Lower lobe of right lung (tissue), 2 donors: Measurements from ENCODE around the gene FABP7. TPM values are rescaled to one million over a fixed set of nuclear protein-coding genes. Genes with fewer than 3 reads are reported as not detected.

Source experiments
- ATAC-seq, 2 donors: fragments of 200-7000 bp; cut with Tn5 transposase; one replicate each; pipeline ENCODE4 v1.9.1; 2020 to 2022; ENCODE audit warnings: mild to moderate bottlenecking in 2 of 2, moderate library complexity in 2 of 2
- DNase-seq: peaks from one replicate; pipeline ENCODE4 v3.0.0-alpha.2; 2020
- H3K27ac ChIP-seq: fragments of 200-600 bp; one replicate; pipeline ENCODE4 v1.8.0; 2022
- H3K27me3 ChIP-seq: fragments of 200-600 bp; one replicate; pipeline ENCODE4 v1.8.0; 2022; ENCODE audit warnings: low read depth
- H3K36me3 ChIP-seq: fragments of 200-600 bp; one replicate; pipeline ENCODE4 v1.8.0; 2022; ENCODE audit warnings: mild to moderate bottlenecking
- H3K4me1 ChIP-seq: fragments of 200-600 bp; one replicate; pipeline ENCODE4 v1.8.0; 2022
- H3K4me3 ChIP-seq: fragments of 200-600 bp; one replicate; pipeline ENCODE4 v1.8.0; 2022; ENCODE audit warnings: mild to moderate bottlenecking
- H3K9me3 ChIP-seq: fragments of 200-600 bp; one replicate; pipeline ENCODE4 v1.8.0; 2022
- intact Hi-C: fragments of 100-400 bp; cut with DNase I; formaldehyde crosslinking; loops from one replicate; pipeline ENCODE4 v1.11.0; 2022
- total RNA-seq: library from RNA; stranded (reverse); fragmentation: NEBNext Ultra II Directional; extraction: Animal tissue kit (Norgen Biotek cat#: 25700); gene quantifications from one replicate; pipeline ENCODE4 v1.2.1, GENCODE V29; 2021
- TF ChIP-seq, protein P1 (sequence below): fragments of 200-600 bp; IDR thresholded peaks from one replicate; pipeline ENCODE4 v1.8.0; 2022; ENCODE audit warnings: antibody characterized with exemption, mild to moderate bottlenecking
- donor health status: DM: no; HTN: yes; CAD: no; lungs with severe emphysema.

Gene FABP7
- total RNA-seq, 1 donor from 2014 or later: not detected

DNA sequence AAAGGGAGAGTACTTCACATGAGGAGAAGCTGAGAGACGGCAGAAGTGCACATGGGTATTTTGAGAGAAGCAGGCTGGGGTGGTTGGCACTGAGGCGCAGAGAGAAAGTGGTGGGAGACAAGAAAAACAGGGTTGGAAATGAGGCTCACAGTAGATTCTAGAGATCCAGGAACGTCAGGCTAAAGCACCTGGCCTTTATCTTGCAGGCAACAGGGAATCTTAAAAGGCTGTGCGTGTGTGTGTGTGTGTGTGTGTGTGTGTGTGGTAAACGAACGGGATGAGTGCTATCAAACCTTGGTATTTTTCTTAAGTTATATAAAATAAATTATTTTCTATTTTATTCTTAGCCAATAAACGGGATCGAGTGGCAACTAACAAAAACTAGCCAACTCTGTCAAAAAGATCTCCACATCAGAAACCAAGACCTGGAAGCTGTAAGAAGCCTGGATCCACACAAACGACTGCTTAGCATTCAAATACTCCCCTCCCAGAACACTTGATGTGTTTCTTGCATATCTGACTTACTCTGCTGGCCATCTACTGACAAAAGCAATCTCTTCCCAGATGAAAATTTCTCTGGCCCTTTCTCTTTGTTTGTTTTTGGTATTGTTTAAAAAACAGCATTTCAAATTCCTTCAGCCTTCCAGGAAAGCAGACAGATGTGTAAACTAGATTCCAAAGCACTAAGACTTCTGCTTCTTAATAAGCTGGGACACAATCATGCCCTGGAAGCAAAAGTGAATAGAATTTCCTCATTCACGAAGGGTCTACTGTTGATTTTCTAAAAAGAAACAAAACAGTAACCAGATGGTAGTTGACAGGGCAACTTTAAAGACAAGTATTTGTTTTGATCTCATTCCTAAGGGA lies 44.8 kb upstream of the FABP7 start:
- H3K27ac ChIP-seq: no peak overlapping the region
- no peaks in the 10 kb centered on the region for H3K36me3 ChIP-seq
- no peaks in the 10 kb centered on the region for H3K4me1 ChIP-seq
- no peaks in the 10 kb centered on the region for H3K27me3 ChIP-seq
- intact Hi-C loops: loop anchor here (10.0 kb wide), 1 partner anchor 100 kb away; no protein-coding TSS in a partner anchor
- no peak for ATAC-seq
- H3K9me3 ChIP-seq: no peaks in the 10 kb centered on the region
- no peak for DNase-seq
- H3K4me3 ChIP-seq: no peak overlapping the region
- TF ChIP-seq, protein P1, sequence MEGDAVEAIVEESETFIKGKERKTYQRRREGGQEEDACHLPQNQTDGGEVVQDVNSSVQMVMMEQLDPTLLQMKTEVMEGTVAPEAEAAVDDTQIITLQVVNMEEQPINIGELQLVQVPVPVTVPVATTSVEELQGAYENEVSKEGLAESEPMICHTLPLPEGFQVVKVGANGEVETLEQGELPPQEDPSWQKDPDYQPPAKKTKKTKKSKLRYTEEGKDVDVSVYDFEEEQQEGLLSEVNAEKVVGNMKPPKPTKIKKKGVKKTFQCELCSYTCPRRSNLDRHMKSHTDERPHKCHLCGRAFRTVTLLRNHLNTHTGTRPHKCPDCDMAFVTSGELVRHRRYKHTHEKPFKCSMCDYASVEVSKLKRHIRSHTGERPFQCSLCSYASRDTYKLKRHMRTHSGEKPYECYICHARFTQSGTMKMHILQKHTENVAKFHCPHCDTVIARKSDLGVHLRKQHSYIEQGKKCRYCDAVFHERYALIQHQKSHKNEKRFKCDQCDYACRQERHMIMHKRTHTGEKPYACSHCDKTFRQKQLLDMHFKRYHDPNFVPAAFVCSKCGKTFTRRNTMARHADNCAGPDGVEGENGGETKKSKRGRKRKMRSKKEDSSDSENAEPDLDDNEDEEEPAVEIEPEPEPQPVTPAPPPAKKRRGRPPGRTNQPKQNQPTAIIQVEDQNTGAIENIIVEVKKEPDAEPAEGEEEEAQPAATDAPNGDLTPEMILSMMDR: no peak

DNA sequence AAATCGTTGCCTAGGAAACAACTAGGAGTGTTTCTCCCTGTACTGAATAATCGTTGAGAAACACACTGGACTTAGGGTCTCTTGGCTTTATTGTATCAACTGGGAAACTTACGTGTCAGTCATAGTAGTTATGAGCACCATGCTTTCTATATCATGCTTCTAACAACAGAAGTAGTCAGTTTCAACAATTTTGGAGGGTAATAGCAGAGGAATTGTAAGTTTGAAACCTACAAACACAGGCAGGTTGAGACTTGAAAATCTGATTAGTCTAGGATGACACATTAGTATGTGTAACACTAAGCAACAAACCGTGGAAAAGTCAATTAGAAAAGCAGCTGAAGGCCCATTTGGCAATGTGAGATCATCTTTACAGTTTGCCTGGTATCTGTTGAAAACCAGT lies 43.9 kb upstream of the FABP7 start:
- no peaks in the 10 kb centered on the region for H3K9me3 ChIP-seq
- H3K4me3 ChIP-seq: no peak overlapping the region
- H3K27me3 ChIP-seq: no peaks in the 10 kb centered on the region
- no peak for DNase-seq
- intact Hi-C loops: loop anchor here (10.0 kb wide), 1 partner anchor 99 kb away; no protein-coding TSS in a partner anchor
- TF ChIP-seq, protein P1: no peak
- no peak for ATAC-seq
- no peaks in the 10 kb centered on the region for H3K4me1 ChIP-seq
- no peaks in the 10 kb centered on the region for H3K36me3 ChIP-seq
- no peak overlapping the region for H3K27ac ChIP-seq

DNA sequence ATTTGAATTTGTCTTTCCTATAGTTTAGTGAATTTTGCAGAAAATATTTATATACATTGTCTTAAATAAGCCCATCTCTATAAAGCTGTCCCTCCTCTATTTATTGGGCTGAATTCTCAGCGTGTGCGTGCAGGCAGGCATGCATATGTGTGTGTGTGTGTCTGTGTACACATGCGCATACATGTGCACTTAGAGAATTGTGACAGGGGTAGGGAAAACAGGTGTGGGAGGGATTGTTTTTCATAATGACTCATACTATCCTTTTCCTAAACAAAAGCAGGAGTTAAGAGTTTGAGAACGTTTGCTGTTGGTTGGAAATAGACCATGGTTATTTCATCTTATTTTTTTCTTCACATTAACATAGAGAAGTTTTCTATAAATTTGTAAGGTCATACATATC lies 43.4 kb upstream of the FABP7 start:
- intact Hi-C loops: loop anchor here (10.0 kb wide), 1 partner anchor 99 kb away; no protein-coding TSS in a partner anchor
- no peaks in the 10 kb centered on the region for H3K9me3 ChIP-seq
- no peaks in the 10 kb centered on the region for H3K4me1 ChIP-seq
- TF ChIP-seq, protein P1: no peak
- H3K27me3 ChIP-seq: no peaks in the 10 kb centered on the region
- no peak overlapping the region for H3K27ac ChIP-seq
- ATAC-seq (no peak), DNase-seq (no peak)
- H3K36me3 ChIP-seq: no peaks in the 10 kb centered on the region
- no peak overlapping the region for H3K4me3 ChIP-seq

DNA sequence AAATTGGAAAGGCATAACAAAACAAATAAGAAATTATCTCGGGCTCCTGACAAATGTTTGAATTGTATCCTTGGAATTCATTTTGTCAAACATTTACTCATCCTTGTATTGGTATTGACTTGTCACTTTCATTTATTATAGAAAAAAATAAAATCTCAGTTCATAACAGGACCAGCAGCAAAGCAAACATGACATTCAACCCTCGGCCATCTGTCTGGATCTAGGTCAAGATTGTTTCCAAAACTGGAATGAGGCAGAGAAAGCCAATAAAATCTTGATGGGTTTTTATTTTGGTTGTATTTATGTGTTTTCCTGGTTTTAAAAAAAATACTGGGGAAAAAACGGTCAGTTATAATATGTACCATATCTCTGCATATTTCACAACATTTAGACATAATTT lies 42.9 kb upstream of the FABP7 start:
- DNase-seq (no peak), ATAC-seq (no peak)
- Histone ChIP-seq H3K27me3 (no peaks in the 10 kb centered on the region), H3K36me3 (no peaks in the 10 kb centered on the region), H3K4me3 (no peak overlapping the region), H3K4me1 (no peaks in the 10 kb centered on the region), H3K9me3 (no peaks in the 10 kb centered on the region), H3K27ac (no peak overlapping the region)
- TF ChIP-seq, protein P1: no peak
- intact Hi-C loops: loop anchor here (10.0 kb wide), 1 partner anchor 98 kb away; no protein-coding TSS in a partner anchor

DNA sequence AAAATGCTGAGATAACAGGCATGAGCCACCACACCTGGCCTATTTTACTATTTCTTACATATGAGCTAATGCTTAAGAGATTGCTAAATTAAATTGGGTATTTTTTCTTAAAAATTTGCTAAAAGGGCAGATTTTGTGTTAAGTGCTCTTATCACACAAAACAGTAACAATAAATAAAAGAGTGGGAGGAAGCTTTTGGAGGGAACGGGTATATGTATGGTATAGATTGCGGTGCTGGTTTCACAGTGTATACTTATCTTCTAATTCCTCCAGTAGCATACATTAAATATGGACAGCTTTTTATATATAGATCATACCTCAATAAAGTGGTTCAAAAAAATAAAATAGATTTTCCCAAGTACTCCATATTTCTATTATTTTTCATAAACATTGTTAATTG lies 39.4 kb upstream of the FABP7 start:
- no peaks in the 10 kb centered on the region for H3K9me3 ChIP-seq
- no peak overlapping the region for H3K27ac ChIP-seq
- H3K4me1 ChIP-seq: no peaks in the 10 kb centered on the region
- H3K27me3 ChIP-seq: no peaks in the 10 kb centered on the region
- ATAC-seq: no peak
- TF ChIP-seq, protein P1: no peak
- intact Hi-C loops: no loop called here
- H3K36me3 ChIP-seq: no peaks in the 10 kb centered on the region
- no peak overlapping the region for H3K4me3 ChIP-seq
- DNase-seq: no peak
